C4-2B (cell line): ENCODE measurements around the gene CFAP47.
"Not testable (repeated sequence)": the region's sequence is repeated elsewhere in the genome, so short reads cannot be mapped to it uniquely, and the experiment has no call there.

Experiments used
- CTCF ChIP-seq: fragments of 450-650 bp; conservative IDR thresholded peaks from 2 replicates; pipeline ENCODE4 v1.5.1; 2017; ENCODE audit warnings: mild to moderate bottlenecking
- ZFX ChIP-seq: fragments of 450-650 bp; IDR thresholded peaks from 2 replicates; pipeline ENCODE4 v1.6.1; 2017

- not testable (repeated sequence) for TF ChIP-seq CTCF, ZFX
These were observed 67.3 kb downstream of the CFAP47 start for GRCh38 chrX:35986816-35987215.
